Omental fat pad (tissue), 4 donors: ENCODE data around the gene CNP. TPM values are rescaled to one million over a fixed set of nuclear protein-coding genes. Genes with fewer than 3 reads are reported as not detected.

Source experiments
- ATAC-seq: fragments of 150-250 bp; one replicate; pipeline ENCODE4 v1.9.1; 2016; ENCODE audit warnings: mild to moderate bottlenecking, moderate library complexity; ENCODE audit not compliant: low FRiP score
- DNase-seq: peaks from one replicate; pipeline ENCODE4 v3.0.0-alpha.2; 2019; ENCODE audit warnings: low spot score
- total RNA-seq, 4 donors: library from RNA; depleted of rRNA; stranded (reverse); fragments of >200 nt; gene quantifications; one replicate each; pipeline ENCODE4 v1.1.0, GENCODE V29; 2016
- TF ChIP-seq, protein P1 (sequence below), 3 donors: fragments of 450-650 bp; IDR thresholded peaks; one replicate each; pipeline ENCODE4 v1.5.1; 2016 to 2017; ENCODE audit warnings: antibody characterized with exemption in 3 of 3, mild to moderate bottlenecking in 3 of 3, moderate library complexity in 2 of 3

Gene CNP
- total RNA-seq, 4 donors from 2014 or later = 42.2 to 62.9 (median 49.8) TPM

DNA sequence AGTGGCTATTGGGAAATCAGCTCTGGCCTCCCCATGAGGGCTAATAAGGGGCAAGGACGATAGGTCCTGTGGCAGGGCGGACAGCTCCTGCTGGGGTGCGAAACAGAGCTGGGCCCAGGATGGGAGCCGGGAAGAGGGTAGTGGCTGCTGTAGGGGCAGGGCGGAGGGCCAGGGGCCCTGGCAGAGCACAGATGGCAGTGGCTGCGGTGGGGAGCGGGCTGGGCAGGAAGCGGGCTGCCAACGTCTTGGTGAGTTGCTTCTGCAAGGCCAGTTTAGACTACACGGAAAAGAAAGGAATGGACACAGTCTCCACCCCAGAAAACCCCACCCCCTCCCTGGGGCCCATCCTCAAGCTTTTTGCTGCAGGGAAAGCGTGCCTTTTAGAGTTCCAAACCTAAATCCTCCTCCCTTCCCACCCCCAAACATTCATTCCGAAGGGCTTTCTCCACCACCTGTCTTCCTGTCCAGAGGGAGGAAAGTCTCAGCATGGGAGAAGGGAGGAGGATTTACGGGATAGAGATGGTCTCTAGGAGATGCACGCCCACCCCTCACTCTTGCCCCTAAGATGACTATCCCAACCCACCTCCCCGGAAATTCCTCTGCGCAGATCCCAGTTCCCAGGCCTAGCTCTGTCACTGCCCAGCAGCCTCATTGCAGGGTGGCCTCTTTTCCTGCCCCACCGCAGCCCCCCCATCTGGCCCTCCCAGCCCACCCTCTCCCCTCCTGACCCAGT, 60.4 kb downstream of the CNP start:
- ATAC-seq (no peak), DNase-seq (no peak)
- TF ChIP-seq, protein P1, sequence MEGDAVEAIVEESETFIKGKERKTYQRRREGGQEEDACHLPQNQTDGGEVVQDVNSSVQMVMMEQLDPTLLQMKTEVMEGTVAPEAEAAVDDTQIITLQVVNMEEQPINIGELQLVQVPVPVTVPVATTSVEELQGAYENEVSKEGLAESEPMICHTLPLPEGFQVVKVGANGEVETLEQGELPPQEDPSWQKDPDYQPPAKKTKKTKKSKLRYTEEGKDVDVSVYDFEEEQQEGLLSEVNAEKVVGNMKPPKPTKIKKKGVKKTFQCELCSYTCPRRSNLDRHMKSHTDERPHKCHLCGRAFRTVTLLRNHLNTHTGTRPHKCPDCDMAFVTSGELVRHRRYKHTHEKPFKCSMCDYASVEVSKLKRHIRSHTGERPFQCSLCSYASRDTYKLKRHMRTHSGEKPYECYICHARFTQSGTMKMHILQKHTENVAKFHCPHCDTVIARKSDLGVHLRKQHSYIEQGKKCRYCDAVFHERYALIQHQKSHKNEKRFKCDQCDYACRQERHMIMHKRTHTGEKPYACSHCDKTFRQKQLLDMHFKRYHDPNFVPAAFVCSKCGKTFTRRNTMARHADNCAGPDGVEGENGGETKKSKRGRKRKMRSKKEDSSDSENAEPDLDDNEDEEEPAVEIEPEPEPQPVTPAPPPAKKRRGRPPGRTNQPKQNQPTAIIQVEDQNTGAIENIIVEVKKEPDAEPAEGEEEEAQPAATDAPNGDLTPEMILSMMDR (IDR thresholded peaks at IDR 0.05) = no peak

Other genes starting within 250 kb of the CNP start
- 1 to 10 TPM in 1 of 4 donors, under 1 TPM in 1, not detected in 2; 0.47 to 1.1 TPM for gene HAP1, start 232.2 kb upstream of the CNP start, total RNA-seq
- 10 to 100 TPM; 34.8 to 84.5 (median 39.0) TPM for gene JUP, start 180.1 kb upstream of the CNP start, total RNA-seq
- gene P3H4, start 154.8 kb upstream of the CNP start, total RNA-seq = 10 to 100 TPM in 2 of 4 donors, 1 to 10 TPM in 2; 6.6 to 15.6 (median 10.0) TPM
- gene FKBP10, start 153.8 kb upstream of the CNP start, total RNA-seq = 10 to 100 TPM; 30.5 to 53.1 (median 42.3) TPM
- gene NT5C3B, start 130.6 kb upstream of the CNP start, total RNA-seq = 10 to 100 TPM; 35.5 to 65.9 (median 42.5) TPM
- under 1 TPM in 3 of 4 donors, not detected in 1; 0.44 to 0.72 (median 0.63) TPM for gene KLHL10, start 129.0 kb upstream of the CNP start, total RNA-seq
- gene KLHL11, start 101.4 kb upstream of the CNP start, total RNA-seq = 10 to 100 TPM; 16.2 to 18.8 (median 18.0) TPM
- gene ACLY, start 47.8 kb upstream of the CNP start, total RNA-seq = 100 to 1,000 TPM in 3 of 4 donors, 10 to 100 TPM in 1; 91.6 to 133 (median 111) TPM
- under 1 TPM; 0.19 to 0.96 (median 0.49) TPM for gene ODAD4, start 36.2 kb upstream of the CNP start, total RNA-seq
- 10 to 100 TPM; 46.5 to 72.5 (median 70.7) TPM for gene DNAJC7, start 50.6 kb downstream of the CNP start, total RNA-seq
- gene NKIRAS2, start 53.3 kb downstream of the CNP start, total RNA-seq = 10 to 100 TPM; 27.8 to 39.3 (median 30.4) TPM
- under 1 TPM; 0.09 to 0.63 (median 0.19) TPM for gene C17orf113, start 83.8 kb downstream of the CNP start, total RNA-seq
- not detected for gene ZNF385C, start 131.7 kb downstream of the CNP start, total RNA-seq
- 10 to 100 TPM in 2 of 4 donors, 1 to 10 TPM in 2; 7.8 to 21.8 (median 10.2) TPM for gene DHX58, start 145.9 kb downstream of the CNP start, total RNA-seq
- 10 to 100 TPM; 30.2 to 68.7 (median 33.9) TPM for gene KAT2A, start 154.6 kb downstream of the CNP start, total RNA-seq
- gene HSPB9, start 156.0 kb downstream of the CNP start, total RNA-seq = under 1 TPM in 1 of 4 donors, not detected in 3; 0.25 TPM
- gene RAB5C, start 188.2 kb downstream of the CNP start, total RNA-seq = 100 to 1,000 TPM; 122 to 178 (median 158) TPM
- gene KCNH4, start 214.3 kb downstream of the CNP start, total RNA-seq = under 1 TPM in 3 of 4 donors, not detected in 1; 0.44 to 0.79 (median 0.48) TPM
- not detected for gene HCRT, start 218.7 kb downstream of the CNP start, total RNA-seq
- gene GHDC, start 227.7 kb downstream of the CNP start, total RNA-seq = 10 to 100 TPM; 28.8 to 41.3 (median 35.5) TPM